Femur (tissue), 1 donor: ENCODE results near the gene STARD13.
A peak's percentile ranks its signal among the peaks of the same experiment; 100 is the strongest.

Experiments used
- DNase-seq: peaks from one replicate; pipeline ENCODE4 v3.0.0-alpha.2; 2017

STARD13 gene, protein sequence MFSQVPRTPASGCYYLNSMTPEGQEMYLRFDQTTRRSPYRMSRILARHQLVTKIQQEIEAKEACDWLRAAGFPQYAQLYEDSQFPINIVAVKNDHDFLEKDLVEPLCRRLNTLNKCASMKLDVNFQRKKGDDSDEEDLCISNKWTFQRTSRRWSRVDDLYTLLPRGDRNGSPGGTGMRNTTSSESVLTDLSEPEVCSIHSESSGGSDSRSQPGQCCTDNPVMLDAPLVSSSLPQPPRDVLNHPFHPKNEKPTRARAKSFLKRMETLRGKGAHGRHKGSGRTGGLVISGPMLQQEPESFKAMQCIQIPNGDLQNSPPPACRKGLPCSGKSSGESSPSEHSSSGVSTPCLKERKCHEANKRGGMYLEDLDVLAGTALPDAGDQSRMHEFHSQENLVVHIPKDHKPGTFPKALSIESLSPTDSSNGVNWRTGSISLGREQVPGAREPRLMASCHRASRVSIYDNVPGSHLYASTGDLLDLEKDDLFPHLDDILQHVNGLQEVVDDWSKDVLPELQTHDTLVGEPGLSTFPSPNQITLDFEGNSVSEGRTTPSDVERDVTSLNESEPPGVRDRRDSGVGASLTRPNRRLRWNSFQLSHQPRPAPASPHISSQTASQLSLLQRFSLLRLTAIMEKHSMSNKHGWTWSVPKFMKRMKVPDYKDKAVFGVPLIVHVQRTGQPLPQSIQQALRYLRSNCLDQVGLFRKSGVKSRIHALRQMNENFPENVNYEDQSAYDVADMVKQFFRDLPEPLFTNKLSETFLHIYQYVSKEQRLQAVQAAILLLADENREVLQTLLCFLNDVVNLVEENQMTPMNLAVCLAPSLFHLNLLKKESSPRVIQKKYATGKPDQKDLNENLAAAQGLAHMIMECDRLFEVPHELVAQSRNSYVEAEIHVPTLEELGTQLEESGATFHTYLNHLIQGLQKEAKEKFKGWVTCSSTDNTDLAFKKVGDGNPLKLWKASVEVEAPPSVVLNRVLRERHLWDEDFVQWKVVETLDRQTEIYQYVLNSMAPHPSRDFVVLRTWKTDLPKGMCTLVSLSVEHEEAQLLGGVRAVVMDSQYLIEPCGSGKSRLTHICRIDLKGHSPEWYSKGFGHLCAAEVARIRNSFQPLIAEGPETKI

DNA sequence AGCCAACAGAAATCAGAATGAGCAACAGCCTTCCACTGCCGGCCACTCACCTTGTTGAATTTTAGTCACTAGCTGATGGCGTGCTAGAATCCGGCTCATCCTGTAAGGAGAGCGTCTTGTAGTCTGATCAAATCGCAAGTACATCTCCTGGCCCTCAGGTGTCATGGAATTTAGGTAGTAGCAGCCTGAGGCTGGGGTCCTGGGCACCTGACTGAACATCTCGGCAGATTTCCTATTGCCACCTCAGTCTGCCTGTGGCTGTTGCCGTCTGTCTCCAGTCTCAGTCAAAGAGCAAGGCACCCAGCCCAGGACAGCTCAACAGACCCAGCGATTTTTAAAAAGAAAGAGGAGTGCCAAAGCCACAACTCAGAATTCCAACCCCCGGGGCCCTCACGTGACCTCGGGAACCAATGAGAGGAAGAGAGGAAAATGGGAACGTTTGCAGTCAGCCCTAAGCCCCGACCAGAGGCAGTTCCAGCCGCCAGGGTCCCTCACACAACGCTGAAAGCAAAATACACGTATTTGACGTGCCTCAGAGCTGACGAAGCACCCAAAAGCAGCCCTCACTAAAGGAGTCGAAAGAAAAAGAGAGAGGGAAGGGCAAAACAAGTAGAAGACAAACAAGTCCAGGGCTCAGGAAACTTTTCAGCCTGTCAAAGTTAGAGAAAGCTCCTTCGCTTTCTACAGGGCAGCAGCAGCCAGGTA, at the start of gene STARD13:
STARD13 (minus strand) TSS at position 336 of the 705 bp plus-strand sequence; CDS start at position 219, 117 bp downstream.
- DNase-seq: peak; percentile 97

- DNase-seq: no peak
Observed at GRCh38 chr13:33334831-33335230, 49.3 kb upstream of the STARD13 start.

- no peak for DNase-seq
Observed at GRCh38 chr13:33331962-33332361, 46.4 kb upstream of the STARD13 start.

DNA sequence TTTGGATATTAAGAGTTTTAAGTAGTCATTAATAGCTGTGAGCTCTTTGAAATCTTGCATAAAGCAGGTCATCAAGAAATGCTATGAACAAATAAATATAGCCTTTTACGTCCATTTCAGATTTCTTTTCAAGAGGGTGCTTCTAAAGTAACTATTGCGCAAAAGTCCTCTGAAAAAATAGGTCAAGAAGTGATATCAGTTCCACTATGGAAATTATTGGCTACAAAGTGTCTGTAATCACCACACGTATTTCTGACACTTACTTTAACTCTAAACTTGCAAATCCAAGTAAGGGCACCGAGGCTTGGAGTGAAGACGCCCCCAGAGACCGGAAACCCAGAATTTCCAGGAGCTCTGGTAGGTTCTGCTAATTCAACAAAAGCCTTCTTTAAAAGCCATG, 44.9 kb upstream of the STARD13 start:
- DNase-seq: no peak

DNA sequence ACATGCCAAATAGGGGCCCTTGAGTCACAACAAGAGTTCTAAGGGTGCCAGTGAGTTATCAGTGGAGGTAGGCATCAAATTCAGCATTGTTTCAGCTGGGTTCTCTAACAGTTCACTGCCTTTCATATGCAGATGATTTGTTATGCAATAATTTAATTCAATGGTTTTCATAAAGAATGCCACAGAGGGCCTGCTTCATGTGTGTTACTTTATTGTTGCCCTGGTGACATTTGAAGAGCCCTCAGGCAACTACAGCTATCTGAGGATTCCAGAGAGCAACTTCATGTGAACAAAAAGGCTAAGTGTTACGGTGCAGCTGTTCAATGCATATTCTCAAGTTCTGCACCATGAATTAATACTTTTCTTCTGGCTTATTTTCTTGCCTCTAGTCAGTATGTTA, 43.1 kb upstream of the STARD13 start:
- DNase-seq: no peak

- no peak for DNase-seq
Observed at GRCh38 chr13:33326723-33327122, 41.2 kb upstream of the STARD13 start.

GRCh38 chr13:33326246-33326645, 40.7 kb upstream of the STARD13 start:
- DNase-seq: no peak

- DNase-seq: peak; percentile 37
Observed at GRCh38 chr13:33323801-33324510, 38.4 kb upstream of the STARD13 start.

DNA sequence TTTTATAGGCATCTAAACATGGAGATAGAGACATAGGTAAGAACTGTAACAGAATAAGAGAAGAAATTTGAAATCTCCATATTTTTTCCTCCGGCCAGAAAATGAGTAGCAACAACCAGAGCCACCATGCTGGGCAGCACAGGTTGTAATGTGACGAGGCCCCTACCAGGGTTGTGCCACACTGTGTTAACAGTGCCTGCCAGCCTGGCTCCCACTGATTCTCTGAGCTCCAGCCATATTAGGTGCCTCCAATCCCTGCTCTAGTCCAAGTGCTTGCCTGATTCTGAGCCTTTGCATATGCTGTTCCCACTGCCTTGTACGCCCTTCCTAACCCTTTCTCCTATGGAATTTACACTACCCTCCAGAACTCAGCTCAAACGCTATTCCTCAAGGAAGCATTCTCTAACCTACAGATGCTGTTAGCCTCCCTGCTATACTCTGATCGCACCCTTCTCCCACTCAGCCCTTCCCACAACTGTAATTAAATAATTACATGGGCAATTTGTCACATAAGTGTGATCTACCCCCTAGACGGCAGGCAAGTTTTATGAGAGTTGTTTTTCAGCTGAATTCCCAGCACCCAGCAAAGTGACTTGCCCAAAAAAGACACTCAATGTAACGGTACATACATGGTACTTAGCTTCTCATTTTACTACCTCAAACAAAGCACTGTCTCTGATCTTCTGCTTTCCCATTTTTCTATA, 37.6 kb upstream of the STARD13 start:
- DNase-seq: no peak

GRCh38 chr13:33322543-33322809, 36.9 kb upstream of the STARD13 start:
- peak; percentile 55 for DNase-seq

GRCh38 chr13:33321686-33322542, 36.4 kb upstream of the STARD13 start:
- no peak for DNase-seq

DNA sequence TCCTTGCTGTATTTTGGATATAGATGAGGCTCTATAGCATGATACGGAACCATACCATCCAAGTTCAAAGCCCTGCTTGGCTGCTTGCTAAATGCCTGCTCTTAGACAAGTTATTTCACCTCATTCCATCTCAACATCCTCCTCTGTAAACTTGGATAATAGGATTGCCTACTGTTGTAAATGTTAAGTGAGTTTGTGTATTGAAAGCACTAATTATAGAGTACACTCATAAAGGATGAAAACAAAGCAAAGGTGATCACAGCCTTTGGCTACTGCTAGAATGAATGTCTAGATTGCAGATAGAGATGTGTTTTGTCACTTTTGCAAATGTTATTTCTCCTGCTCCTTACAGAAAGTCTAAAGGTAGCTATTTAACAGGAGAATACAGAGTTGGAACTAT, 34.3 kb upstream of the STARD13 start:
- no peak for DNase-seq

DNA sequence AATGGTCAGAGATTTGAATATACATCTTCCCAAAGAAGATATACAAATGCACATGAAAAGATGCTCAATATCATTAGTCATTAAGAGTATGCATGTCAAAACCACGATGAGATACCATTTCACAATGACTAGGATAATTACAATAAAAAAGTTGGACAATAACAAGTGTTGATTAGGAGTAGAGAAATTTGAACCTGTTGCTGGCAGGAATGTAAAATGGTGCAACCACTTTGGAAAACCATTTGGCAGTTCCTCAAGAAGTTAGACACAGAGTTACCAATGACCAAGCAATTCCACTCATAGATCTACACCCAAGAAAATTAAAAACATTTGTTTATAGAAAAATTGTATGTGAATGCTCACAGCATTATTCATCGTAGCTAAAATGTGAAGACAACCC, 33.2 kb upstream of the STARD13 start:
- DNase-seq: no peak

GRCh38 chr13:33318037-33318436, 32.5 kb upstream of the STARD13 start:
- no peak for DNase-seq

DNA sequence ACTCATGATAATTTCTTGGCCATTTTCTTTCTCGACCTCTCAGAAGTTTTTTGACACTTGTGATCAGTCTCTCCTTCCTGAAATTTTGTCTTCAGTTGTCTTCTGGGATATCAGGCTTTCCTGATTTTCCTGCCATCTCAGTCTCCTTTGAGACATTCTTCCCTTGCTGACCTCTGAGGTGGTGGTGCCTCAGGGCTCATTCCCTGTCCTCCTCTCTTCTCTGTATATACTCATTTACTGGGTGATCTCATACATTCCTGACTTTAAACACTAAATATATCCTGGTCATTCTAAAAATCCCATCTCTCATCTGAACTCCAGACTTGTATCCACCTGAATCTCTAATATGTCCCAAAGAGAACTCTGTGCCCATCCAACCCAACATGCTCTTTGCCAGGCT, 31.3 kb upstream of the STARD13 start:
- no peak for DNase-seq

GRCh38 chr13:33313504-33313903, 27.9 kb upstream of the STARD13 start:
- no peak for DNase-seq

- DNase-seq: no peak
Observed at GRCh38 chr13:33312861-33313212, 27.3 kb upstream of the STARD13 start.

DNA sequence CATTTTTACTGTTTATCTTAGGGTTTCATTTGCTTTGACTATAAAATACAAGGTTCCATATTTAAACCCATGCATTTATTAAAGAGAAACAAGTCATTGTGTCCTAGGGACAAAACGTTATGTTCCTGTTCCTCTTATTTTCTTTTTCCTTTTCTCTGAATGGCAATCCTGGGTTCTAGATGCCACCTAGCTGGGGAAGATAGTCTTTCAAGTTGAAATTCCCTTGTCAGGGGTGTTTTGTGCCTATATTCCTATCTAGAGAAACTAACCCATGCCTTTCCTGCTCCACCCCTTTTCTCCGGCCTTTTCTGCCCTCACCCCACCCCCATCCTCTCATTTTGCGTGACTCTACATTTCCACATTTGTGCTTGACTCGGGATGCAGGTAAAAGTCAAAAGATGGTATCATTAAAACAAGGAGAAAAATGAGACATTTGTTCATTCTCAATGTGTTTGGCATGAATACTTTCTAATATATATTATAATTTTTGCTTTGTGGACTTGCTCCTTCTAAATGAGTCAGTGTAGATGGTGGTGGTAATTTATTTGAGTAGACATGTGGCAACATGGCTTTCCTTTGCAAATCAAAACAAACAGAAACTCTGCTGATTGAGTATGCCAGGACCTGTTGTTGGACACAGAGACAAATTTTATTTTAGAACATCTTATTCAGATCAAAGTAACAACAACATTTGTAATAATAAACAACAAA, 26.8 kb upstream of the STARD13 start:
- DNase-seq: no peak

DNA sequence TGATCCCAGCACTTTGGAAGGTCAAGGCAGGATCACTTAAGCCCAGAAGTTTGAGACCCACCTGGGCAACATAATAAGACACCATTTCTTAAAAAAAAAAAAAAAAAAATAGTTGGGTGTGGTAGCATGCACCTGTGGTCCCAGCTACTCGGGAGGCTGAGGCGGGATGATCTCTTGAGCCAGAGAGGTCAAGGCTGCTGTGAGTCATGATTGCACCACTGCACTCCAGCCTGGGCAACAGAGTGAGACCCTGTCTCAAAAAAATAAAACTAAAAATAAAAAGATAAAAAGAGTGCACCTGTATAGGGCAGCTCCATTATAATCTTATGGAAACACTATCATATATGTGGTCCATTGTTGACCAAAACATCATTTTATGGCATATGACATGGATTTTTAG, 25.5 kb upstream of the STARD13 start:
- DNase-seq: no peak
